BLaER1 treated with 17β-estradiol and CSF1 and Interleukin-3, amounts not matched to agents 10 nM and 100 nM (cell line): ENCODE results near the gene IGF2BP2.

ENCODE experiments used
- H3K27ac ChIP-seq, 11 experiments: shearing (Covaris generic); formaldehyde crosslinking; 2 replicates each; pipeline ENCODE4 v1.8.1; 2022
- H3K27me3 ChIP-seq, 11 experiments: shearing (Covaris generic); formaldehyde crosslinking; 2 replicates each; pipeline ENCODE4 v1.8.1; 2022
- H3K36me3 ChIP-seq, 11 experiments: shearing (Covaris generic); formaldehyde crosslinking; 2 replicates each; pipeline ENCODE4 v1.8.1; 2022
- H3K4me1 ChIP-seq, 10 experiments: shearing (Covaris generic); formaldehyde crosslinking; 2 replicates each; pipeline ENCODE4 v1.8.1; 2022
- H3K4me2 ChIP-seq, 11 experiments: shearing (Covaris generic); formaldehyde crosslinking; 2 replicates each; pipeline ENCODE4 v1.8.1; 2022
- H3K4me3 ChIP-seq, 10 experiments: shearing (Covaris generic); formaldehyde crosslinking; 2 replicates each; pipeline ENCODE4 v1.8.1; 2022
- H3K9ac ChIP-seq, 11 experiments: shearing (Covaris generic); formaldehyde crosslinking; 2 replicates each; pipeline ENCODE4 v1.8.1; 2022
- H3K9me3 ChIP-seq, 11 experiments: shearing (Covaris generic); formaldehyde crosslinking; replicated peaks in 1 of 11; 2 replicates each; pipeline ENCODE4 v1.8.1; 2022
- H4K20me1 ChIP-seq, 11 experiments: shearing (Covaris generic); formaldehyde crosslinking; 2 replicates each; pipeline ENCODE4 v1.8.1; 2022
- Cebpa-rat ChIP-seq, 11 experiments: shearing (Covaris generic); IDR thresholded peaks; 2 replicates each; pipeline ENCODE4 v1.8.1; 2022

Gene IGF2BP2

GRCh38 chr3:185753354-185753753 lies 71.5 kb downstream of the IGF2BP2 start:
- Histone ChIP-seq H3K27me3 (no peaks in the 10 kb centered on the region), H3K4me3 (no peak overlapping the region), H3K4me2 (no peak overlapping the region), H4K20me1 (no peaks in the 10 kb centered on the region), H3K9me3 (peaks cover 19 to 30% (median 27%) of the 10 kb centered on the region in 11 experiments), H3K4me1 (peaks cover 0 to 8% (median 0%) of the 10 kb centered on the region in 10 experiments; a peak in 2 of 20 replicates), H3K36me3 (peaks cover 0 to 8% (median 0%) of the 10 kb centered on the region in 11 experiments; a peak in 1 of 22 replicates), H3K27ac (no peak overlapping the region), H3K9ac (no peak overlapping the region)
- TF ChIP-seq Cebpa-rat (IDR thresholded peaks at IDR 0.05) = no peak

- Histone ChIP-seq H3K9me3 (peaks cover 12 to 19% (median 17%) of the 10 kb centered on the region in 11 experiments), H3K4me3 (no peak overlapping the region), H3K27ac (no peak overlapping the region), H4K20me1 (no peaks in the 10 kb centered on the region), H3K36me3 (peaks cover 0 to 7% (median 0%) of the 10 kb centered on the region in 11 experiments; a peak in 1 of 22 replicates), H3K4me1 (peaks cover 14 to 31% (median 21%) of the 10 kb centered on the region in 10 experiments), H3K27me3 (no peaks in the 10 kb centered on the region), H3K9ac (no peak overlapping the region), H3K4me2 (no peak overlapping the region)
- no peak for TF ChIP-seq Cebpa-rat (IDR thresholded peaks at IDR 0.05)
Observed at GRCh38 chr3:185750702-185751101, 74.1 kb downstream of the IGF2BP2 start.

- H4K20me1 ChIP-seq = no peaks in the 10 kb centered on the region
- H3K27ac ChIP-seq = no peak overlapping the region
- H3K9me3 ChIP-seq = peaks cover 6 to 12% (median 10%) of the 10 kb centered on the region in 11 experiments
- no peaks in the 10 kb centered on the region for H3K27me3 ChIP-seq
- no peak for TF ChIP-seq Cebpa-rat (IDR thresholded peaks at IDR 0.05)
- no peak overlapping the region for H3K9ac ChIP-seq
- H3K4me2 ChIP-seq = no peak overlapping the region
- 0 out of 22 replicates have a peak, but pooled peaks cover 0 to 2% (median 0%) of the 10 kb centered on the region in 11 experiments for H3K36me3 ChIP-seq
- H3K4me3 ChIP-seq = no peak overlapping the region
- H3K4me1 ChIP-seq = peaks cover 20 to 38% (median 28%) of the 10 kb centered on the region in 10 experiments
Observed at GRCh38 chr3:185750015-185750414, 74.8 kb downstream of the IGF2BP2 start.

- Histone ChIP-seq H3K4me2 (peak overlapping the region; percentile 71 to 93 (median 86)), H3K4me3 (peak overlapping the region in 8 of 10 experiments; percentile 14 to 41 (median 29); a peak in 10 of 20 replicates), H3K9ac (peak overlapping the region in 10 of 11 experiments; percentile 4 to 78 (median 66); a peak in 18 of 22 replicates), H3K27ac (peak overlapping the region in 10 of 11 experiments; percentile 8 to 92 (median 85); a peak in 19 of 22 replicates), H3K36me3 (no peaks in the 10 kb centered on the region), H3K4me1 (peaks cover 27 to 65% (median 49%) of the 10 kb centered on the region in 10 experiments), H3K27me3 (no peaks in the 10 kb centered on the region), H3K9me3 (0 out of 22 replicates have a peak, but pooled peaks cover 0 to 6% (median 0%) of the 10 kb centered on the region in 11 experiments), H4K20me1 (no peaks in the 10 kb centered on the region)
- no peak for TF ChIP-seq Cebpa-rat (IDR thresholded peaks at IDR 0.05)
Observed at GRCh38 chr3:185746470-185746869, 78.4 kb downstream of the IGF2BP2 start.

GRCh38 chr3:185744997-185745843 lies 79.6 kb downstream of the IGF2BP2 start:
- Histone ChIP-seq H3K9ac (peak overlapping the region in 9 of 11 experiments; percentile 22 to 78 (median 69); a peak in 18 of 22 replicates), H3K4me3 (peak overlapping the region in 7 of 10 experiments; percentile 14 to 41 (median 31); a peak in 8 of 20 replicates), H3K27ac (peak overlapping the region in 10 of 11 experiments; percentile 24 to 92 (median 85); a peak in 20 of 22 replicates)

GRCh38 chr3:185741586-185741985 lies 83.3 kb downstream of the IGF2BP2 start:
- H3K27ac ChIP-seq = no peak overlapping the region
- no peak for TF ChIP-seq Cebpa-rat (IDR thresholded peaks at IDR 0.05)
- no peaks in the 10 kb centered on the region for H4K20me1 ChIP-seq
- no peak overlapping the region for H3K4me3 ChIP-seq
- no peaks in the 10 kb centered on the region for H3K36me3 ChIP-seq
- H3K27me3 ChIP-seq = no peaks in the 10 kb centered on the region
- H3K4me2 ChIP-seq = no peak overlapping the region
- peaks cover 22 to 59% (median 42%) of the 10 kb centered on the region in 10 experiments for H3K4me1 ChIP-seq
- 0 out of 22 replicates have a peak, but pooled peaks cover 0 to 6% (median 0%) of the 10 kb centered on the region in 11 experiments for H3K9me3 ChIP-seq
- no peak overlapping the region for H3K9ac ChIP-seq

More at GRCh38 chr3:185744997-185745843, 79.6 kb downstream of the IGF2BP2 start:
- no peak for TF ChIP-seq Cebpa-rat (IDR thresholded peaks at IDR 0.05)
- Histone ChIP-seq H3K27me3 (no peaks in the 10 kb centered on the region), H3K9me3 (0 out of 22 replicates have a peak, but pooled peaks cover 0 to 6% (median 0%) of the 10 kb centered on the region in 11 experiments), H3K4me1 (peaks cover 27 to 69% (median 51%) of the 10 kb centered on the region in 10 experiments), H4K20me1 (no peaks in the 10 kb centered on the region), H3K4me2 (peak overlapping the region; percentile 71 to 93 (median 86)), H3K36me3 (no peaks in the 10 kb centered on the region)

- peaks cover 8 to 44% (median 28%) of the 10 kb centered on the region in 10 experiments for H3K4me1 ChIP-seq
- H3K27me3 ChIP-seq = no peaks in the 10 kb centered on the region
- no peaks in the 10 kb centered on the region for H3K36me3 ChIP-seq
Observed at GRCh38 chr3:185740133-185740532, 84.7 kb downstream of the IGF2BP2 start.

GRCh38 chr3:185739264-185739701 lies 85.6 kb downstream of the IGF2BP2 start:
- Histone ChIP-seq H3K4me2 (no peak overlapping the region), H3K4me3 (no peak overlapping the region), H3K36me3 (no peaks in the 10 kb centered on the region), H4K20me1 (no peaks in the 10 kb centered on the region), H3K27me3 (no peaks in the 10 kb centered on the region), H3K4me1 (peaks cover 0 to 37% (median 19%) of the 10 kb centered on the region in 10 experiments; a peak in 16 of 20 replicates), H3K9ac (no peak overlapping the region), H3K9me3 (0 out of 22 replicates have a peak, but pooled peaks cover 0 to 6% (median 0%) of the 10 kb centered on the region in 11 experiments), H3K27ac (no peak overlapping the region)
- TF ChIP-seq Cebpa-rat (IDR thresholded peaks at IDR 0.05) = no peak

More at GRCh38 chr3:185740133-185740532, 84.7 kb downstream of the IGF2BP2 start:
- no peak for TF ChIP-seq Cebpa-rat (IDR thresholded peaks at IDR 0.05)
- H3K9me3 ChIP-seq = 0 out of 22 replicates have a peak, but pooled peaks cover 0 to 6% (median 0%) of the 10 kb centered on the region in 11 experiments
- H3K27ac ChIP-seq = no peak overlapping the region
- no peaks in the 10 kb centered on the region for H4K20me1 ChIP-seq
- 0 out of 22 replicates have a peak overlapping the region, but pooled peaks of 1 of the 11 experiments have one; percentile 15 for H3K4me2 ChIP-seq
- no peak overlapping the region for H3K9ac ChIP-seq
- no peak overlapping the region for H3K4me3 ChIP-seq
